ENCODE measurements around the gene USP46.

USP46 gene

GRCh38 chr4:52614241-52614640 lies 44.9 kb downstream of the USP46 start:
- no peak for DNase-seq

- no peak for DNase-seq
Observed at GRCh38 chr4:52612341-52612740, 46.8 kb downstream of the USP46 start.

DNA sequence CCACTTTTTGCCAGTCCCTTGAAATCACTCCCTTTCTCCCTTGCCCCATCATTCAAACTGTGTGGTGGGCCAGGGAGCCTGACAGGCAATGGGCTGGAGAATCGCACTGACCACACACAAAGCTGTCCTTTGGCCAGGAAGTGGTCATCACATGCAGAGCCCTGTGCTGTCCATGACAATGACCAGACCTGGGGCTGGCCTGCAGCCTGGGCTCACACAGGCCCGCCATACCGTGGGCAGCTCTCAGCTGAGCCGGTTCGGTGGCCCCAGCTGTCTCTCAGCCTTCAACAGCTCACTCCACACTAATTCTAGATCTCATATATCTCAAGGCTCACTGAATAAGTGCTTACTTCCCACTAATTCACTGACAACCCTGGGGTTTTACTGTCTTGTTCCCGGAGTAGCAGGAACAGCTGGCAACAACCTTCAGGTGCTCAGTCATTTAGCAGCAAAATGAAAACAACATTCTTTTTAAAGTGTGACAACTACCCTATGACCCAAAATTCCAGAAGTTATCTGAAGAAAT lies 48.0 kb downstream of the USP46 start:
- no peak for DNase-seq

DNA sequence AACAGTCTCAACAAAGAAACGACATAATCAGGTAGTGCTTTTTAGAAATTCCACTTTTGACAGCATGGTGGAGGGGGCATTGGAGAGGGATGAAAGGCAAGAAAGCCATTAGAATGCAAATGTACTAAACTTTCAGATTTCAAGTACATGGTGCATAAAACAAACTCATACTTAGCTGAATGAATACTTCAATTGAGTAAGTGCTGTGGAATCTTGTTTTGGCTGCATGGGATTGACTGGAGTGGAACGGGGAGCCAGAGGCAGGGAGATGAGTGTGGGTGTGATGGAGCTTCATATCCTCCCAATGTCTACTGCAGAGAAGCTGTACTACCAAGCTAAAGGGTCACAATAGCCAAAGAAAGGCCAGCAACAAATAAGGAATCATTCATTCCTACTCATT lies 52.4 kb downstream of the USP46 start:
- no peak for DNase-seq

DNA sequence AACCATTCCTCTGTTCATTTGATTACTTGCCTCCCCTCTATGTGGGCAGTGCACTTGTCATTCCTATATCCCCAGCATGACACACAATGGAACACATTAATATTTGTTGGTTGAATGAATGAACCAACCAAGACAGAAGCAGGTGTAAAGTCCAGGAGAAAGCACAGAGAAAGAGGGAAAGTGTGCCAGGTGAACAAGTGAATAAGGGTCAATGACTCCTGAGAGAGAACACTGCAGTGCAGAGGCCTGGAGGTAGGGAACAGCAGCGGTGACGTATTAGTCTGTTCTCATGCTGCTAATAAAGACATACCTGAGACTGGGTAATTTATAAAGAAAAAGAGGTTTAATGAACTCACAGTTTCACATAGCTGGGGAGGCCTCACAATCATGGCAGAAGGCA lies 53.1 kb downstream of the USP46 start:
- DNase-seq: no peak

- DNase-seq: no peak
Observed at GRCh38 chr4:52604215-52604614, 54.9 kb downstream of the USP46 start.

- DNase-seq: no peak
Observed at GRCh38 chr4:52600275-52600674, 58.8 kb downstream of the USP46 start.

- no peak for DNase-seq
Observed at GRCh38 chr4:52595001-52595400, 64.1 kb downstream of the USP46 start.

DNA sequence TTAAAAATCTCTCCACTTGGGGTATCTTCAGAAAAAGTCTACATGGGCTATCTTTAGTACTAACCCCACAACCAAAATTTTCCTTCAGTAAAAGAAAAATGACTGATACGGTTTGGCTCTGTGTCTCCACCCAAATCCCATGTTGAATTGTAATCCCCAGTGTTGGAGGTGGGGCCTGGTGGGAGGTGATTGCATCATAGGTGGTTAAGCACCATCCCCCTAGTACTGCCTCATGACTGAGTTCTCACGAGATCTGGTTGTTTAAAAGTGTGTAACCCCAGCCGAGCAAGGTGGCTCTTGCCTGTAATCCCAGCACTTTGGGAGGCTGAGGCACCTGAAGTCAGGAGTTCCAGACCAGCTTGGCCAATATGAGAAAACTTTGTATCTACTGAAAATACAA lies 66.8 kb downstream of the USP46 start:
- DNase-seq: no peak

DNA sequence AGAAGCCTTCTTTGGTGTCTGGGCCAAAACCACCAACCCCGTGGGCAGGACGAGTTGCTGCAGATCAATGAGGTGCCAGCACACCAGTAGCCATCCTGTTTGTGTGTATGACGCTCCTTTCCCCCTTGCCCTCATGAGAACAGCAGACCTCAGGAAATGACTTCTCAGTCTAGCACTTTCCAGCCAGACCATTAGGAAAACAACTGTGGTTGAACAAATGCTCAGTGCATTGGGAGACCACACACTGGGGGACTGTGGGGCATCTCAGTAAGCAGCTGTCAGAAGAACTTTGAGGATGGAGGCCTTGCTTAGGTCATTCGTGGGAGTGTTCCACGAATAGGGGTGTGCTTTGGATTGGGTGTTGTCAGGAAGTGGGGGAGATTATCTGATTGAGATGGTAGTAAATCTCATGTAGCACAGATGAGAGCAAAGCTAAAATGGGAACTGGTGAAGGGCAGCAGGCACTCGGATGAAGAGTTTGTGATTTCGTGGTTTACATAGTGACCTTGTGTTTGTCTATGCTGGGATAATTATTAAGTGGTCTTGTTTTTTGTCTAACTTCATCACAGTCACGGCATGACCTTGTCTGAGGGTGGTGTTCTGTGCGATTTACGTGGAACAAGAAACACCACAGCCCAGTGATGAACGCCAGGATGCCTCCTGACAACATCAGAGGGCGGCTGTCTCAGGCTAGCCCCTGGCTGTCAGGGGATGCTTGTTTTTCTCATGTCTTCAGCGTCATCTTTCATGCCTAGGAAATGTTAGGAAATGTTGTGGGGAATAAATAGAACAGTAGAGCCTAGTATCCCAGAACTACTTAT lies 70.1 kb downstream of the USP46 start:
- no peak for DNase-seq

DNA sequence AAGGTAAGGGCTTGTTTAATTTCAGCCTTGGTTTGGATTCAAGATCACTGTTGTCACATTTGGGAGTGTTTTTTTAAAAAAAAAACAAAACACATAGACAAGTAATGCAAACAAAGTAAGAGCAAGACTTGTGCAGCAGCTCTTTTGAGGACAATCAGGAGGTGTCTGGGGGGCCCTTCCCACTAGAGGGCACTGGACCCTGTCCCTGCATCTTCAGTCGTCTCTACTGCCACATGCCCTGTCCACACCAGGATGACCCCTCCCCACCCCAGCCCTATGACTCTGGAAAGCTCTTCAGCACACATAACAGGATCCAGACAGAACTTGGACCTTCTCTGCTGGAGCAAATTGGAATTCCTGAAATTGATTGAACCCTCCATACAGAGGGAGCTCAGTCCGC lies 71.0 kb downstream of the USP46 start:
- DNase-seq: peak; percentile 64

- no peak for DNase-seq
Observed at GRCh38 chr4:52586069-52586468, 73.0 kb downstream of the USP46 start.

DNA sequence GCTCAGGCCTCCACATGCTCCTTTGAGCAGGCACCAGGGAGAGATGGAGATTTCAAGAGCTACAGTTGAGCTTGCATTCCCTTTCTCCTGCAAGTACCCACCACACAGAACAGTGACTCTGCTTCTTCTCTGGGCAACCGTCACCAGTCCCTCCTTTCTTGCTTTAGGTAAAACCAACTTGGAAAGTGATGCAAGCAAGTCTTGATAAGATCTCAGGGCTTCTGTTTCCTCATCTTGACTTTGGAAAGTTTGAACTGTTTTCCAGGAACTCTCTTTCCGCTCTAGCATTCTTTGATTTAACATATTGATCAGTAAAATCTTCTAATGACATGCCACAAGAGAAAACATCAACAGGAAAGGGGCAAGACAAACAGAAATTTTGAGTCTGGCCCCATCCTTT lies 73.7 kb downstream of the USP46 start:
- no peak for DNase-seq

DNA sequence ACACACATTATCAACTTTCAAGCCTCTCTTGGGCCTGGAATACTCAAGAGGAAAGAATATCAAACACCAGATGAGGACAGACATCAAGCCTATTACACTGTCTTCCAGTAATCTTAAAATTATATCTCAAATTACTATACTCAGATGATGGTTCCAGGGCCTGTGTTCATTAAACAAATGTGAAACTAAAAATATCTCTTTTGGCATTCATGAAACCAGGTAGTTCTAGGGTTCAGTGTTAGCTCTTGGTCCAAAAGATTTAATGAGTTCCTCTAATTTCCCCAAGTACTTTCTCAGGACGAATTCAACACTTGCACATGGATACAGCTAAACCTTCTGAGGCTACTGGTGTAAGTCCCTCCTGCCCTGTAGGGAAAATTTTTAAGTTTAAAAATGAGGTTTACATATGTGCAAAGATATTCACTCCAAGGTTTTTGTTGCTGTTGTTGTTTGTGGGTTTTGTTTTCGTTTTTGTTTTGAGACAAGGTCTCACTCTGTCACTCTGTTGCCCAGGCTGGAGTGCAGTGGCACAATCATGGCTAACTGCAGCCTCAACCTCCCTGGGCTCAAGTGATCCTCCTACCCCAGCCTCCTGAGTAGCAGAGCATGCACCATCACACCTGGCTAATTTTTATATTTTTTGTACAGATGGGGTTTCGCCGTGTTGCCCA lies 79.4 kb downstream of the USP46 start:
- no peak for DNase-seq

DNA sequence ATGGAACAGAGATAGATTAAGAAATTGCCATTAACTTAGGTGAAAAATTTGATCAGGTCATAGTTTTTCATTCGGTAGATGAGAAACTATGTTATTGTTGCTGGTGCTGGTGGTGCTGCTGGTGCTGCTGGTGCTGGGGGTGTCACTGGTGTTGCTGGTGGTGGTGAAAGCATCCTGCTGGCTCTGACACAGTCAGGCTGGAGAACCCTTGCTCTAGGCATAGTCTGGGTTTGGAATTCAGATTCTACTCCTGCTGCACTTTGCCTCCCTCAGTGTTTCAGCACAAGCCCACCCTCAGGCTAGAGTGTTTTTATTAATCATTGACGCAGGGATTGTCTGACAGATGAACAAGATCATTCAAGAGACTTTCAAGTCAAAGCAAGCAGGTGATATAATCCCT lies 80.2 kb downstream of the USP46 start:
- no peak for DNase-seq

DNA sequence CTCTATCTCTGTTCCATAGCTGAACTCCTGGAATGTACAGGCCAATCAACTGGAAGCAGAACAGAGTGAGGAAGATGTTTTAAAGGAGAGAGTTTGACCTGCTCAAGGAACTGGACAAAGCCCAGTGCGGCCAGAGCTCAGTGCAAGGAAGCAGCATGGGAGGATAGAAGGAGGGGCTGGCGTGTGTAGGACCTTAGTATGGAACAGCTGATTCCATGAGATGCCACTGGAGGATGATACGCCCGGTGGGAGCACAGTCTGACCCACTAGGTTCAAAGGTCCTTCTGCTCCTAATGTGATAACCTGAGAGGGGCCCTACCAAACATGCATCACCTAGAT lies 81.5 kb downstream of the USP46 start:
- DNase-seq: no peak

DNA sequence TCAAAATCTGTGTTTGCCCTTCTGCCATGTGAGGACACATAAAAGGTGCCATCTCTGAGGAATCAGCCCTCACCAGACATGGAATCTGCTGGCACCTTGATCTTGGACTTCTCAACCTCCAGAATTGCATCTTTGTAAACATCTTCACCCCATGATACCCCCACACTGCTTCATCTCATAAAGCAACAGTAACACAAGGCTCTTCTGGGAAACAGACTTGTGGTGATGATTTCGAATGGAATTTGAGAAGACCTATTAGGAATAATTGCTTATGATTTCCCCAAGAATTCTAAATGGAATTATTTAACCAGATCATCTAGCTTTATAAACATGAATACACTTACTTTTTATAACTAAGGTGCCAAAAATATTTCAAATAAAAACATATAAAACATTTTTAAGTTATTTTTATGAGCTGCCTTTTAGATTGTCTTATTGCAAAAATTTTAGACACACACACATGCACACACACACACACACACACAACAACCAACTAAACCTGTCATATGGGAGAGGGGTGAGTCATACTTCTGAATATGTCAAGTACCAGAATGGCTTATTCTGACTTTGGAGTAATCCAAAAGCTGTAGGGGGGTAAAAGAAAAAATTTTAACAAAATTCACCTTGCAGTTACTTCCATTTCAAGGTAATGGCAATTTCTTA lies 82.0 kb downstream of the USP46 start:
- no peak for DNase-seq

GRCh38 chr4:52576326-52576725 lies 82.8 kb downstream of the USP46 start:
- no peak for DNase-seq

- no peak for DNase-seq
Observed at GRCh38 chr4:52575406-52575805, 83.7 kb downstream of the USP46 start.

DNA sequence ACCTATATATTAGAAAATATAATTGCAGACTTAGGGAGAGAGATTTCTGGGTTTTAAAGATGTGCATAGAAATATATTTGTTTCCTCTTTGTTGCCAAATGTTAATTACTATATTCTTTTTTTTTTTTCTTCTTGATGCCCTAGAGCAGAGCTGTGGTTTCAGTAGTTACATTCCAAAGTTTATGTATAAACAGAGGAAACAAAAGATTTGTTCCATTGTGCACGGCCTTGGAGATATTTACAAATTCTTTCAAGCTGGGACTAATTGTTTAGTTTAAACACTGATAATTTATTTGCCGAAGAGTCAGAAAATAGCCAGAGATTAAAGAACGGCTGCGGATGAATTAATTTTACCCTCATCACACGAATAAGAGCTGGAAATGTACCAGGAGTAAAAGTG lies 85.1 kb downstream of the USP46 start:
- DNase-seq: no peak

- no peak for DNase-seq
Observed at GRCh38 chr4:52573551-52573950, 85.5 kb downstream of the USP46 start.

- DNase-seq: no peak
Observed at GRCh38 chr4:52572936-52573485, 86.1 kb downstream of the USP46 start.

- DNase-seq: no peak
Observed at GRCh38 chr4:52568351-52568750, 90.8 kb downstream of the USP46 start.

Data from eye (tissue), 1 donor.